K562 (cell line): Measurements from ENCODE around the gene UBR4.

ENCODE experiments used
- CBFB ChIP-seq: sonication (generic); formaldehyde crosslinking; IDR thresholded peaks from 2 replicates; pipeline ENCODE4 v1.4.0; 2020; ENCODE audit warnings: mild to moderate bottlenecking, missing genetic modification reagents
- CCNT2 ChIP-seq: IDR thresholded peaks from 2 replicates; pipeline ENCODE4 v1.6.1; 2011; ENCODE audit warnings: borderline replicate concordance, low read depth, mild to moderate bottlenecking, moderate library complexity, mixed read lengths, low read length; ENCODE audit not compliant: insufficient read length; ENCODE audit errors: extremely low read depth
- CEBPG ChIP-seq, 3 experiments: fragments of 200-800 bp in 1 of 3; sonication (Bioruptor generic) in 1 of 3; sonication (generic) in 1 of 3; formaldehyde crosslinking in 1 of 3; IDR thresholded peaks in 2 of 3; conservative IDR thresholded peaks in 1 of 3; 2 replicates each; pipeline versions ENCODE4 v1.6.1 to v1.8.0; 2016 to 2022; ENCODE audit warnings: missing compliant biosample characterization in 2 of 3, missing genetic modification characterization in 2 of 3, mild to moderate bottlenecking in 1 of 3, missing genetic modification reagents in 1 of 3
- CREBBP ChIP-seq: IDR thresholded peaks from one replicate; pipeline ENCODE4 v1.6.1; 2012; ENCODE audit warnings: low read depth, mild to moderate bottlenecking, control low read depth, inconsistent platforms, low read length
- GATA2 ChIP-seq: sonication (generic); formaldehyde crosslinking; IDR thresholded peaks from 2 replicates; pipeline ENCODE4 v1.4.0; 2020; ENCODE audit warnings: mild to moderate bottlenecking, missing genetic modification reagents
- HDAC6 ChIP-seq: IDR thresholded peaks from 2 replicates; pipeline ENCODE4 v1.6.1; 2012; ENCODE audit warnings: low read depth, mild to moderate bottlenecking, control low read depth, inconsistent platforms, low read length, moderate library complexity
- HMG20B ChIP-seq: fragments of 250-450 bp; sonication (Bioruptor Pico); IDR thresholded peaks from 2 replicates; pipeline ENCODE4 v1.5.0; 2021; ENCODE audit warnings: mild to moderate bottlenecking
- POLR2AphosphoS5 ChIP-seq: IDR thresholded peaks from 2 replicates; pipeline ENCODE4 v1.6.1; 2011; ENCODE audit warnings: mild to moderate bottlenecking, low read depth, low read length, moderate library complexity; ENCODE audit not compliant: control insufficient read depth, insufficient read depth
- RBM39 ChIP-seq: fragments of 200-400 bp; formaldehyde crosslinking; optimal IDR thresholded peaks from 2 replicates; pipeline ENCODE3; 2018; ENCODE audit warnings: low read depth, low read length
- TEAD1 ChIP-seq, 2 experiments: fragments of 450-650 bp in 1 of 2; sonication (generic) in 1 of 2; formaldehyde crosslinking; IDR thresholded peaks; 2 replicates each; pipeline versions ENCODE4 v1.4.0 to v1.8.0; 2020 to 2022; ENCODE audit warnings: mild to moderate bottlenecking in 2 of 2, missing genetic modification reagents in 1 of 2
- ZFP1 ChIP-seq: fragments of 450-650 bp; formaldehyde crosslinking; IDR thresholded peaks from 2 replicates; pipeline ENCODE4 v1.4.0; 2020; ENCODE audit warnings: mild to moderate bottlenecking, mixed read lengths
- ZNF77 ChIP-seq: fragments of 250-450 bp; sonication (Bioruptor Pico); IDR thresholded peaks from 2 replicates; pipeline ENCODE4 v1.5.0; 2020
- TF ChIP-seq, protein P1 (sequence below), 3 experiments: IDR thresholded peaks in 2 of 3; conservative IDR thresholded peaks in 1 of 3; 2 replicates each; pipeline ENCODE4 v1.5.1; 2011 to 2012; ENCODE audit warnings: low read length in 3 of 3, mild to moderate bottlenecking in 3 of 3, control low read depth in 2 of 3, improper control_type of control experiment in 1 of 3, inconsistent platforms in 1 of 3, low read depth in 1 of 3, mixed read lengths in 1 of 3, moderate library complexity in 1 of 3; ENCODE audit not compliant: insufficient read depth in 2 of 3

DNA sequence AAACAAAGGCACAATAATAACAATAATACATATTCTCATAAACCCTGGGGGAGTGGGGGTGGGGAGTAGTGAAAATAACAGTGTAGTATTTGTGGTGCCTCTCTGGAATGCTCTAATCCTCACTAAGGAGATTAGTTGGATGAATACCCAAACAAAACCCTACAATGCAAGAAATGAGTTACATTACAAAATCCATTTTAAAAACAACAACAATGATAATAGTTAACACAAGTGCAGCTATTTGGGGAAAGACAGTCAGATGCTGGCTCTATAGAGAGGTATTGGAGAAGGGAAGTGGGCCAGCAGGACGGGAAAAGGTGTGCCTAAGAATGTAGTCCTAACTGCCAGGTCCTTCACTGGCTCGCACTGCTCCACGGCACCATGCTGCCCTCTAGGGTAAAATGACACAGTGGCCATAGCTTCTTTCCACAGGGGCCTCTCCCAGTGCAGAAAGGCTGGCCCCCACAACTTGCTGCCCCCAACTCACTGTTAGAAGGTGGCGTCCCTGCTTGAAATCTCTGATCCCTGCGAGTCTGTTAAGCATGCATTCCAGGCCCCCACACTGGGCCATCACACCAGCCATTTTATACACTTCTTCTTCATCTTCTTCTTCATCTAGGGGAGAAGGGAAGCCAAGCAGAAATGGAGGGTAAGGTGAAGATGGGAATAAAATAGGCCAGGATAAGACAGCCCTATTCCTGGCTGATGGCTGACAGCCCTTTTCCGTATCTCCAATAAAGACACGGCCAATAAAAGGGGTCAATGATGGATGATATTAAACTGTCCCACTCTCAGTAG, 113.8 kb downstream of the UBR4 start:
- TF ChIP-seq RBM39 (no peak), ZFP1 (CRISPR knock-in tag) (no peak), GATA2 (no peak), CREBBP (no peak), CEBPG (CRISPR knock-in tag; IDR thresholded peaks at IDR 0.05) (no peak), CEBPG (tag; conservative IDR thresholded peaks at IDR 0.05 in 1 of 2, IDR thresholded peaks at IDR 0.05 in 1 of 2) (no peak), HMG20B (CRISPR knock-in tag) (no peak), TEAD1 (CRISPR knock-in tag; IDR thresholded peaks at IDR 0.05) (no peak), CCNT2 (no peak), HDAC6 (no peak), ZNF77 (no peak), POLR2AphosphoS5 (no peak), CBFB (CRISPR knock-in tag) (no peak)
- TF ChIP-seq, protein P1, sequence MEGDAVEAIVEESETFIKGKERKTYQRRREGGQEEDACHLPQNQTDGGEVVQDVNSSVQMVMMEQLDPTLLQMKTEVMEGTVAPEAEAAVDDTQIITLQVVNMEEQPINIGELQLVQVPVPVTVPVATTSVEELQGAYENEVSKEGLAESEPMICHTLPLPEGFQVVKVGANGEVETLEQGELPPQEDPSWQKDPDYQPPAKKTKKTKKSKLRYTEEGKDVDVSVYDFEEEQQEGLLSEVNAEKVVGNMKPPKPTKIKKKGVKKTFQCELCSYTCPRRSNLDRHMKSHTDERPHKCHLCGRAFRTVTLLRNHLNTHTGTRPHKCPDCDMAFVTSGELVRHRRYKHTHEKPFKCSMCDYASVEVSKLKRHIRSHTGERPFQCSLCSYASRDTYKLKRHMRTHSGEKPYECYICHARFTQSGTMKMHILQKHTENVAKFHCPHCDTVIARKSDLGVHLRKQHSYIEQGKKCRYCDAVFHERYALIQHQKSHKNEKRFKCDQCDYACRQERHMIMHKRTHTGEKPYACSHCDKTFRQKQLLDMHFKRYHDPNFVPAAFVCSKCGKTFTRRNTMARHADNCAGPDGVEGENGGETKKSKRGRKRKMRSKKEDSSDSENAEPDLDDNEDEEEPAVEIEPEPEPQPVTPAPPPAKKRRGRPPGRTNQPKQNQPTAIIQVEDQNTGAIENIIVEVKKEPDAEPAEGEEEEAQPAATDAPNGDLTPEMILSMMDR (IDR thresholded peaks at IDR 0.05 in 2 of 3, conservative IDR thresholded peaks at IDR 0.05 in 1 of 3; ENCODE audit: insufficient read depth in 2 of 3, low read depth in 1 of 3, low read length in 3 of 3): peak; percentile 10 to 42 (median 39); a peak in 3 of 6 replicates
